ENCODE measurements around the gene NUP188. TPM values are rescaled to one million over a fixed set of nuclear protein-coding genes. Genes with fewer than 3 reads are reported as not detected.
"Not testable (repeated sequence)": the region's sequence is repeated elsewhere in the genome, so short reads cannot be mapped to it uniquely, and the experiment has no call there.

NUP188 gene
- total and polyA plus RNA-seq, 2 experiments from 2014 or later, result 25.5 to 117 TPM

DNA sequence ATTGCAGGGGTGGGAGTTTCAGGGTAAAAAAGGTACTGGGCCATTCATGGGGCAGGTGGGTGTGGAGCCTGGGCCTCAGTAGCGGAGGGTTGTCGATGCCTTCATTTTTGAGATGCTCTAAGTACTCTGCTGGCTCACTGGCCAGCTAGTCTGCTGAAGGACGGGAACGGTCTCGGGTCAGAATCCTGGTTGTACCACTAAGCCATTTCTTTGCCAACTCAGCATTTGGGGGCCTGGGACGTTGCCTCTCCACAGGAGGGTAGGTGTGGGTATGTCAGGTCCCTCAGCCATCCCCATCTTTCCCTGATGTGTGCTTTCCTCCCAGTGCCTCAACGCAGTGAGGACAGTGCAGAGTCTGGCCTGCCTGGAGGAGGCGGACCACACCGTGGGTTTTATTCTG, 55.5 kb downstream of the NUP188 start (continued):
- TF ChIP-seq, protein P1, sequence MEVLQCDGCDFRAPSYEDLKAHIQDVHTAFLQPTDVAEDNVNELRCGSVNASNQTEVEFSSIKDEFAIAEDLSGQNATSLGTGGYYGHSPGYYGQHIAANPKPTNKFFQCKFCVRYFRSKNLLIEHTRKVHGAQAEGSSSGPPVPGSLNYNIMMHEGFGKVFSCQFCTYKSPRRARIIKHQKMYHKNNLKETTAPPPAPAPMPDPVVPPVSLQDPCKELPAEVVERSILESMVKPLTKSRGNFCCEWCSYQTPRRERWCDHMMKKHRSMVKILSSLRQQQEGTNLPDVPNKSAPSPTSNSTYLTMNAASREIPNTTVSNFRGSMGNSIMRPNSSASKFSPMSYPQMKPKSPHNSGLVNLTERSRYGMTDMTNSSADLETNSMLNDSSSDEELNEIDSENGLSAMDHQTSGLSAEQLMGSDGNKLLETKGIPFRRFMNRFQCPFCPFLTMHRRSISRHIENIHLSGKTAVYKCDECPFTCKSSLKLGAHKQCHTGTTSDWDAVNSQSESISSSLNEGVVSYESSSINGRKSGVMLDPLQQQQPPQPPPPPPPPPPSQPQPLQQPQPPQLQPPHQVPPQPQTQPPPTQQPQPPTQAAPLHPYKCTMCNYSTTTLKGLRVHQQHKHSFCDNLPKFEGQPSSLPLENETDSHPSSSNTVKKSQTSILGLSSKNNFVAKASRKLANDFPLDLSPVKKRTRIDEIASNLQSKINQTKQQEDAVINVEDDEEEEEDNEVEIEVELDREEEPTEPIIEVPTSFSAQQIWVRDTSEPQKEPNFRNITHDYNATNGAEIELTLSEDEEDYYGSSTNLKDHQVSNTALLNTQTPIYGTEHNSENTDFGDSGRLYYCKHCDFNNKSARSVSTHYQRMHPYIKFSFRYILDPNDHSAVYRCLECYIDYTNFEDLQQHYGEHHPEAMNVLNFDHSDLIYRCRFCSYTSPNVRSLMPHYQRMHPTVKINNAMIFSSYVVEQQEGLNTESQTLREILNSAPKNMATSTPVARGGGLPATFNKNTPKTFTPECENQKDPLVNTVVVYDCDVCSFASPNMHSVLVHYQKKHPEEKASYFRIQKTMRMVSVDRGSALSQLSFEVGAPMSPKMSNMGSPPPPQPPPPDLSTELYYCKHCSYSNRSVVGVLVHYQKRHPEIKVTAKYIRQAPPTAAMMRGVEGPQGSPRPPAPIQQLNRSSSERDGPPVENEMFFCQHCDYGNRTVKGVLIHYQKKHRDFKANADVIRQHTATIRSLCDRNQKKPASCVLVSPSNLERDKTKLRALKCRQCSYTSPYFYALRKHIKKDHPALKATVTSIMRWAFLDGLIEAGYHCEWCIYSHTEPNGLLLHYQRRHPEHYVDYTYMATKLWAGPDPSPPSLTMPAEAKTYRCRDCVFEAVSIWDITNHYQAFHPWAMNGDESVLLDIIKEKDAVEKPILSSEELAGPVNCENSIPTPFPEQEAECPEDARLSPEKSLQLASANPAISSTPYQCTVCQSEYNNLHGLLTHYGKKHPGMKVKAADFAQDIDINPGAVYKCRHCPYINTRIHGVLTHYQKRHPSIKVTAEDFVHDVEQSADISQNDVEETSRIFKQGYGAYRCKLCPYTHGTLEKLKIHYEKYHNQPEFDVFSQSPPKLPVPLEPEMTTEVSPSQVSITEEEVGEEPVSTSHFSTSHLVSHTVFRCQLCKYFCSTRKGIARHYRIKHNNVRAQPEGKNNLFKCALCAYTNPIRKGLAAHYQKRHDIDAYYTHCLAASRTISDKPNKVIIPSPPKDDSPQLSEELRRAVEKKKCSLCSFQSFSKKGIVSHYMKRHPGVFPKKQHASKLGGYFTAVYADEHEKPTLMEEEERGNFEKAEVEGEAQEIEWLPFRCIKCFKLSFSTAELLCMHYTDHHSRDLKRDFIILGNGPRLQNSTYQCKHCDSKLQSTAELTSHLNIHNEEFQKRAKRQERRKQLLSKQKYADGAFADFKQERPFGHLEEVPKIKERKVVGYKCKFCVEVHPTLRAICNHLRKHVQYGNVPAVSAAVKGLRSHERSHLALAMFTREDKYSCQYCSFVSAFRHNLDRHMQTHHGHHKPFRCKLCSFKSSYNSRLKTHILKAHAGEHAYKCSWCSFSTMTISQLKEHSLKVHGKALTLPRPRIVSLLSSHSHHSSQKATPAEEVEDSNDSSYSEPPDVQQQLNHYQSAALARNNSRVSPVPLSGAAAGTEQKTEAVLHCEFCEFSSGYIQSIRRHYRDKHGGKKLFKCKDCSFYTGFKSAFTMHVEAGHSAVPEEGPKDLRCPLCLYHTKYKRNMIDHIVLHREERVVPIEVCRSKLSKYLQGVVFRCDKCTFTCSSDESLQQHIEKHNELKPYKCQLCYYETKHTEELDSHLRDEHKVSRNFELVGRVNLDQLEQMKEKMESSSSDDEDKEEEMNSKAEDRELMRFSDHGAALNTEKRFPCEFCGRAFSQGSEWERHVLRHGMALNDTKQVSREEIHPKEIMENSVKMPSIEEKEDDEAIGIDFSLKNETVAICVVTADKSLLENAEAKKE (CRISPR knock-in tag; IDR thresholded peaks at IDR 0.05), result no peak

DNA sequence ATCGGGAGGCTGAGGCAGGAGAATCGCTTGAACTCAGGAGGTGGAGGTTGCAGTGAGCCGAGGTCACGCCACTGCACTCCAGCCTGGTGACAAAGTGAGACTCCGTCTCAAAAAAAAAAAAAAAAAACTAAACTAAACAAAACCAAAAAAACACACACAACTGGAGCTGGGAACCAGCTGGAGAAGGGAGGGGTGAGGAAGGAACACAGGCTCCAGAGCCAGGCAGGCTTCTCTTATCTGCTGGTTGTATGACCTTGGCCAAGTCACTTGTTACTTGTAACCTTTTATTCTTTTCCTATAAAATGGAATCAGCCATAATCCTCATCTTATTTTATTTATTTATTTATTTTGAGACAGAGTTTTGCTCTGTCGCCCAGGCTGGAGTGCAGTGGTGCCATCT, 56.7 kb downstream of the NUP188 start:
- peaks cover 24% of the 10 kb centered on the region; the same call in 1 of the 2 replicates for H3K36me3 ChIP-seq (ENCODE audit: insufficient read depth)
- H3K4me2 ChIP-seq; H3K27me3 ChIP-seq (ENCODE audit: insufficient read depth); H3K27ac Mint-ChIP-seq; DNase-seq (ENCODE audit: low spot score); H3K4me3 ChIP-seq; H3K79me2 ChIP-seq (replicated peaks; ENCODE audit: insufficient read depth); H3K9me2 ChIP-seq (ENCODE audit: insufficient read depth); H3K27ac ChIP-seq (ENCODE audit: low read depth); H3K4me1 ChIP-seq (ENCODE audit: insufficient read depth); H3K4me3 Mint-ChIP-seq; H3K4me1 Mint-ChIP-seq; H4K20me1 ChIP-seq (replicated peaks; ENCODE audit: insufficient read depth); ATAC-seq; H3K9me3 Mint-ChIP-seq; H2AFZ ChIP-seq: not testable (repeated sequence)
- H3F3A ChIP-seq (replicated peaks; ENCODE audit: low read depth), result peaks cover 22% of the 10 kb centered on the region; the same call in 1 of the 2 replicates
- Mint-ChIP-seq H3K36me3 (ENCODE audit: low read depth) (peaks cover 82% of the 10 kb centered on the region), H3K27me3 (ENCODE audit: insufficient read depth, low read depth, poor library complexity) (peaks cover 15% of the 10 kb centered on the region)

DNA sequence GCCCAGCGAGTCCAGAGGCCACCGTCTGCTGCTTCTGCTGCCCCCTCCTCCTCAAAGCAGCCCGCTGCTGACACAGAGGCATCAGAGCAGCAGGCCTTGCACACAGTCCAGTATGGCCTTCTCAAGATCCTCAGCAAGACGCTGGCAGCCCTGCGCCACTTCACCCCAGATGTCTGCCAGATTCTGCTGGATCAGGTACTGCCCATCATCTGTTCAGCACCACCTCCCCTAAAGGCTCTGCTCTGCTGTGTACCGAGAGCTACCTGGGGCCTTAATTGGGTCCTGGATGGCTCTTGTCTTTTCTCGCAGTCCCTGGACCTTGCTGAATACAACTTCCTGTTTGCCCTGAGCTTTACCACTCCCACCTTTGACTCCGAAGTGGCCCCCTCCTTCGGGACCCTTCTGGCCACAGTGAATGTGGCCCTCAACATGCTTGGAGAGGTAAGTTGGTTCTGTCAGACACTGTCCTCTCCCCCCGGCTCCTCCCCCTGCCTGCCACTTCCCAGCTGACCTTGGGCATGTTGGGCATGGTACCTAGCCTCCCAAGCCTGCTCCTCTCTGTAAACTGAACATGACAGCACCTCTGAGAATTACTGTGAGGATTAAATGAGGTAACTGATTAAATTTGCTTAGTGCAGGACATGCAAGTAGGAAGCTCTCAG, 58.0 kb downstream of the NUP188 start:
- Histone ChIP-seq H3K27ac (ENCODE audit: low read depth) (peak overlapping the region; percentile 72; the same call in 1 of the 2 replicates), H3K27me3 (ENCODE audit: insufficient read depth) (no peaks in the 10 kb centered on the region), H4K20me1 (replicated peaks; ENCODE audit: insufficient read depth) (peaks cover 6% of the 10 kb centered on the region; the same call in 1 of the 2 replicates), H3K9me2 (ENCODE audit: insufficient read depth) (no peaks in the 10 kb centered on the region), H3K36me3 (ENCODE audit: insufficient read depth) (peaks cover 15% of the 10 kb centered on the region; the same call in 1 of the 2 replicates), H3K4me3 (no peak overlapping the region), H3K79me2 (replicated peaks; ENCODE audit: insufficient read depth) (no peaks in the 10 kb centered on the region), H3K4me1 (ENCODE audit: insufficient read depth) (no peaks in the 10 kb centered on the region), H2AFZ (no peak overlapping the region), H3K4me2 (no peak overlapping the region), H3F3A (replicated peaks; ENCODE audit: low read depth) (peaks cover 22% of the 10 kb centered on the region; the same call in 1 of the 2 replicates)
- Mint-ChIP-seq H3K9me3 (no peaks in the 10 kb centered on the region), H3K36me3 (ENCODE audit: low read depth) (peaks cover 69% of the 10 kb centered on the region), H3K4me1 (no peaks in the 10 kb centered on the region; the same call in 2 of the 3 replicates), H3K27ac (0 out of 2 replicates have a peak overlapping the region, but pooled peaks have one; percentile 40), H3K27me3 (ENCODE audit: insufficient read depth, low read depth, poor library complexity) (peaks cover 15% of the 10 kb centered on the region), H3K4me3 (no peak overlapping the region)
- no peak for ATAC-seq
- TF ChIP-seq NANOG (IDR thresholded peaks at IDR 0.05; ENCODE audit: borderline replicate concordance) (no peak), CREB1 (CRISPR knock-in tag; IDR thresholded peaks at IDR 0.05; ENCODE audit: low read depth) (no peak), STAT1 (IDR thresholded peaks at IDR 0.05; ENCODE audit: unreplicated experiment) (no peak), EZH2 (IDR thresholded peaks at IDR 0.05; ENCODE audit: low read depth, unreplicated experiment) (no peak), ZNF331 (CRISPR knock-in tag; IDR thresholded peaks at IDR 0.05; ENCODE audit: low read depth) (no peak), JUNB (IDR thresholded peaks at IDR 0.05; ENCODE audit: unreplicated experiment) (no peak)
- no peak for DNase-seq (ENCODE audit: low spot score)

All from GM23338 (cell line).